Hematopoietic multipotent progenitor cell (in vitro differentiated cells): ENCODE data around the gene SRP19. TPM values are rescaled to one million over a fixed set of nuclear protein-coding genes. Genes with fewer than 3 reads are reported as not detected.
"Not testable (repeated sequence)": the region's sequence is repeated elsewhere in the genome, so short reads cannot be mapped to it uniquely, and the experiment has no call there.

Source experiments
- DNase-seq, 3 donors: peaks; one replicate each; pipeline ENCODE4 v3.0.0-alpha.2; 2011 to 2015; ENCODE audit warnings: low read depth in 2 of 3, low spot score in 2 of 3
- total RNA-seq: library from RNA; depleted of rRNA; stranded (reverse); fragments of >200 nt; gene quantifications from one replicate; pipeline ENCODE4 v1.2.3, GENCODE V29; 2012

SRP19 gene
- total RNA-seq, 1 donor = 5.9 TPM

GRCh38 chr5:112869948-112870347 lies 8.9 kb downstream of the SRP19 start:
- no peak for DNase-seq

GRCh38 chr5:112870966-112871365 lies 9.9 kb downstream of the SRP19 start:
- DNase-seq = no peak

DNA sequence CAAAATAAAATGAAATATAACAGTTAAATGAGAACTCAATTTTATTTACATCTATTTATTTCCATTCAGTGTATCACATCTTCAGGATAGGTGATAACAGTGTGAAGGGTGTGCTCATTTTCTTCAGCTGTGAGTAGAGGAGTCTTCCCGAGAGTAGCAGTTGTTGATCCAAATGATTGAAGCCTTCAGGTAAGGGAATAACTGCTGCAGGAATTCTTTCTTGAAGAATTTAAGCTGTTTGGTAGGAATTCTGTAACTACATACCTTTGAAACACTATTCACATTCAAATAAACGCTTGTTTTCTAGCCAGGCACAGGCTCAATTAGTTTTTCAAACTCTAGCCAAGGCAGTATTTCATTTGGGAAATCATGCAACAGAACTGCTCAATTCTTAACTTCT lies 15.3 kb downstream of the SRP19 start:
- no peak for DNase-seq

DNA sequence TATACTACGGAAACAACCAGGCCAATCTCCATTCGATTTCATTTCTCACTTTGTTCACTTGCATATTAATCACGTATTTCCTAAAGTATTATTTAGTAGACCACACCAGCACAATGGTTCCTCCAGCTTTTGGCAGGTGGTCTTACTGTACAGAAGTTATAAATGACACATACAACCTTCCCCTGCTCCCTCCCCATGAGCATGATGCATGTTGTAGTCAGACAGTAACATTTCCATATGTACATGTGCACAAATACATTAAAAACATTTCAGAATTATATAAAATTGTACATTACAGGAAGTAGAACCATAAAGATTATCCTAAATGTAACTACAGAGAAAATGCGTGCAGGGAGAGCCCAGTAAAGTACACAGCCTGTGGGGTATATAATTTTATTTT lies 17.0 kb downstream of the SRP19 start:
- DNase-seq = no peak

GRCh38 chr5:112878760-112879159 lies 17.7 kb downstream of the SRP19 start:
- DNase-seq = peak in 2 of 3 donors; percentile 8 to 11

DNA sequence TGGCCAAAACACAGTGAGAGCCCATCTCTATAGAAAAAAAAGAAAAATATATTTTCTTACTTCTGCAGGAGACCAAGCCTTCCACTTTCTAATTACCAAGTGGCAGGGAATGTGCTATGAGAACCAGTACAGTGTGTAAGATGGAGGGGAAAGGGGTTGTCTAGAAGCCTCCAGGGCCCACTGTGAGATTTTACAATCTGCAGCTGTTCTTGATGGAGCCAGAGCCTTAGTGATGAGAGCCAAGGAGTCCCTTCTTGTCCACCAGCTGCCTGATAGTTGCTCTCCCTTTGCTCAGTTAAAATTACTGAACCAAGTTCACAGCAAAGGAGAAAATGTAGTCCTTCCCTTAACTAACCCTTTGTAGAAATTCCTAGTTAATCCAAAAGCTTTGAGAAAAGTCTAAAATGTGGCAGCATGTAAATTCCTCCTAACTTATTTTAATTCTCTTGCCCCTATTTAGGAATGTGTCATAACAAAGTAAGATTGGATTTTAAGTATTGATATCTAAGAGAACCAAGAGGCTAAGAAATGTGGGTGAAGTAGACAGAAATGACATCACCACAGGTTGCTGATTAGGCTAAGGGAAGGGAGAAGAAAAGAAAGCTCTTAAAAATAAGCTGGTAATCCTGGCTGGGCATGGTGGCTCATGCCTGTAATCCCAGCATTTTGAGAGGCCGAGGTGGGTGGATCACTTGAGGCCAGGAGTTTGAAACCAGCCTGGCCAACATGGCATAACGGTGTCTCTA lies 19.3 kb downstream of the SRP19 start:
- DNase-seq = no peak

GRCh38 chr5:112883192-112883591 lies 22.1 kb downstream of the SRP19 start:
- no peak for DNase-seq

- no peak for DNase-seq
Measured at GRCh38 chr5:112885001-112885400, 23.9 kb downstream of the SRP19 start.

- no peak for DNase-seq
Measured at GRCh38 chr5:112886975-112887374, 25.9 kb downstream of the SRP19 start.

DNA sequence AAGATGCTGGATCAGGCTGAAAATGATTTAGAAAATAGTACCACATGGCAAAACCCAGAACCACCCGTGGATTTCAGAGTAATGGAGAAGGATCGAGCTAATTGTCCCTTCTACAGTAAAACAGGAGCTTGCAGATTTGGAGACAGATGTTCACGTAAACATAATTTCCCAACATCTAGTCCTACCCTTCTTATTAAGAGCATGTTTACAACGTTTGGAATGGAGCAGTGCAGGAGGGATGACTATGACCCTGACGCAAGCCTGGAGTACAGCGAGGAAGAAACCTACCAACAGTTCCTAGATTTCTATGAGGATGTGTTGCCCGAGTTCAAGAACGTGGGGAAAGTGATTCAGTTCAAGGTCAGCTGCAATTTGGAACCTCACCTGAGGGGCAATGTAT lies 31.0 kb downstream of the SRP19 start:
- not testable (repeated sequence) for DNase-seq

DNA sequence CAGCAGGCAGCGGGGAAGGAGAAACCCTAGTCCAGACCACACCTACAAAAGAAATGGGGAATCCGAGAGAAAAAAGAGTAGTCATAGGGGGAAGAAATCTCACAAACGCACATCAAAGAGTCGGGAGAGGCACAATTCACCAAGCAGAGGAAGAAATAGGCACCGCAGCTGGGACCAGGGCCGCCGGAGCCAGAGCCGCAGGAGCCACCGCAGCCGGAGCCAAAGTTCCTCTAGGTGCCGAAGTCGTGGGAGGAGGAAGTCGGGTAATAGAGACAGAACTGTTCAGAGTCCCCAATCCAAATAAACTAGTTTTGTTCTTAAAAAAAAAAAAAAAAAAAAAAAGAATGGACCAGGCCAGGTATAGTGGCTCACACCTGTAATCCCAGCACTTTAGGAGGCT lies 31.7 kb downstream of the SRP19 start:
- DNase-seq = no peak

- DNase-seq = no peak
Measured at GRCh38 chr5:112895682-112896081, 34.6 kb downstream of the SRP19 start.

GRCh38 chr5:112902561-112902960 lies 41.5 kb downstream of the SRP19 start:
- no peak for DNase-seq

- not testable (repeated sequence) for DNase-seq
Measured at GRCh38 chr5:112904996-112905395, 43.9 kb downstream of the SRP19 start.

GRCh38 chr5:112906637-112907036 lies 45.5 kb downstream of the SRP19 start:
- DNase-seq = no peak

DNA sequence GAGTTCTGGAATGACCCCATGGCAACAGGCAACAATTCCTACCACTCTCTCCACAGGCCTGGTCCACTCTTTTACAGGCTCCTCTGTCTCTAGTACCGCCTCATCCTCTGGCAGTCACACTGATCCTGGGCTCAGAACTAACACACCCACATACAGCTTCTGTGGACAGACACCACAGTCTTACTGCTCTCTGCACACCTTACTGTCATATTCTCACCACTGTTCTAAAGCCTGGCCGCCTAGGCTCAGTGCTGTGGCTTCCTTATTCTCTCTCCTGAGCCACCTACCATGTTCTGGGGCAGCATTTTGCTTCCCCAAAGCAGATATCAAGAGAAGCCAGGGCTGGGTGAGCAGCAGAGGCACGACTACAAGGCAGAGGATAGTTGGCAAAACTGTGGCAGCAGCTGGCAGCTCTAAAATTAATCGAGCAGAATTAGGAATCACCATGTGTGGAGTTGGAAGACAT lies 46.1 kb downstream of the SRP19 start:
- DNase-seq = no peak

DNA sequence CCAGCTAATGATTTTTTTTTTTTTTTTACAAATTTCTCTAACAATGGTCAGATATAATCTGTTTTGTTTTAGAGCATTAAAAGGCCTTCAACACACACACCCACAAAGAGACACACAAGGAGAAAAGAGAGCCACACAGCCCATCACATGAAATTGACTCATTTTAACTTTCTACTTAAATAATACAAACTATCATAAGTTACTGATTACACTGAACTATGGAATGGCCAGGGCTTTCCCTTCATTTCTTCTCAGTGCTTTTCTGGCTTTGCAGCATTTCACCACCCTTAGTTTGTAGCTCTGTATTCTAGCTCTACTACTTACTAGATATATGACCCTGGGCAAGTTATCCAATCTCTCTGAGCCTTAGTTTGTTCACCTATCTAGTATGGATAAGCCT lies 47.8 kb downstream of the SRP19 start:
- DNase-seq = no peak

DNA sequence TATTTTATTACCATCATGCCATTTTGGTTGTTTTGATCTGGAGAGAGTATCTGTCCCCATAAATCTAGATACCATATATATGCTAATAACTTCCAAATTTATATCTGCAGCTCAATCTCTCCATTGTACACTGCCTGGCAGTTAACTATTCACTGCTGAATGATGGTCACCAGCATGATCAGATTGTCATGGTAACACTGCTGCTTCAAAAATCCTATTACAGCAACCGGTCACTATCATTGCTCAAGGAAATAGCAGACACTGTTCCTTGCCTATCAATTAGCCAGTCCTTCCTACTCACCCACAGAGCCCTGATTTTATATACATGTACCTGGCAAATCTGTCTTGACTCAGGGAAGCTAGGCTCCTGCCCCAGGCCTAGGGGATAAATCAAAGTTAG lies 49.4 kb downstream of the SRP19 start:
- DNase-seq = no peak

GRCh38 chr5:112914584-112914983 lies 53.5 kb downstream of the SRP19 start:
- DNase-seq = no peak

DNA sequence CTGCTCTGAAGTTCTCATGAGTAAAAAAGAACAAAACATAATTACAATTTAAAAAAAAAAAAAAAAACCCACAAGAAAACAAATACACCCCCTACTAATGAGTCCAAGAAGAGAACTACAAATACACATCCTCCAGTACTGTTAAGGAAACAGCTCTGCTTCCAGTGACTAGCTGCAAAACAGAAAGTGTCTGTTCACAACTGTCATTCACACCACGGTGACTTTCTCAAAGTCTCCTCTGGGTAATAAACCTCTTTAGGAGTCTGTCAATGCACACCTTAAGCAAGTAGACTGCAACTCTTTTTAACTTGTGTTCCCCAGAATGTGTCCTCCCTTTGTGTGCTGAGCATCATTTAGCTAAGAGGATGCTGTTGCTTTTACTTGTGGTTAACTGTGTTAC lies 54.7 kb downstream of the SRP19 start:
- no peak for DNase-seq

DNA sequence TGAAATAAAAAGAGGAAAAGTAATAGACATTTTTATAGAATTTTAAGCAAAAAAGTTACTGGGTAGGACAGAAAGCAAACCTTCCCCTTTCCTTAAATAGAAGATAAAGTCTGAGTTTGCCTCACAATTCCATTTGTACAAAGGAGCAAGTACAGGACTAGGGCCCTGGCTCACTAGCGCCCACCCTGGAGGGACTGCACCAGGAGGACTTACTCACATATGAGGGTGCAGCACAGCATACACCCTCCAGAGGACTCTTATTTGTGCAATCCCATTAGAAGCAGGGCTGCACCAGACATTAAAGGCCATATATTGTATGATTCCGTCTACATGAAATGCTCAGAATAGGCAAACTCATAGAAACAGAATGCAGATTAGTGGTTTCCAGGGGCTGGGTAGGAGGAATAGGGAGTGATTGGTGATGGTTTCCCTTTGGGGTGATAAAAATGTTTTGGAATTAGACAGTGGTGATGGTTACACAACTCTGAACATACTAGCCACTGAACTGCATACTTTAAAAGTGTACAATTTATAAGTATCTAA lies 56.4 kb downstream of the SRP19 start:
- DNase-seq = no peak

- no peak for DNase-seq
Measured at GRCh38 chr5:112918136-112918535, 57.0 kb downstream of the SRP19 start.

DNA sequence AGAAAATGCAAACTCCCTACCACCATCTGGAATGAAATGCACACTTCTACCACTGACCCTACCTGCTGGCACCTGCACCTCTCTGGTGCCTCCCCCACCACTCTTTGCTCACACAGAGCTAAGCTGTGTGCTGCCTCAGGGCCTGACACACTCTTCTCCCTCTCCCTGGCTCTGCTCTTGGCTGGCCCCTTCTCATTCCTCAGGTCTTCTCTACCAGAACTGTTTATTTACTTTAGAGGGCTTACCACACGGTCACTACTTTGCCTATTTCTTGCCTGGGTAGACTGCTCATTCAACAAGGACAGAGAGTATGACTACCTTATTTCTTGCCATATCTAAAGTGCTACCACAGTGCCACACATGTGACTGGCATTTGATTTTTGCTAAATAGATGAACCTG lies 57.6 kb downstream of the SRP19 start:
- no peak for DNase-seq
